ENCODE measurements around the gene SMPDL3A.

DNA sequence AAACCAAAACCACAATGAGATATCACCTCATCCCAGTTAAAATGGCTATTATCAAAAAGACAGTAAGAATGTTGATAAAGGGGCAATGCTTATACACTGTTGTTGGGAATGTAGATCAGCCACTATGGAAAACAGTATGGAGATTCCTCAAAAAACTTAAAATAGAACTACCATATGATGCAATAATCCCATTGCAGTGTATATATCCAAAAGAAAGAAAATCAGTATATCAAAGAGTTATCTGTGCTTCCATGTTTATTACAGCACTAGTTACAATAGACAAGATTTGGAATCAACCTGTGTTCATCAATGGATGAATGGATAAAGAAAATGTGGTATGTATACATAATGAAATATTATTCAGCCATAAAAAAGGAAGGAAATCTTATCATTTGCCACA, 13.1 kb upstream of the SMPDL3A start:
- TF ChIP-seq, protein P1, sequence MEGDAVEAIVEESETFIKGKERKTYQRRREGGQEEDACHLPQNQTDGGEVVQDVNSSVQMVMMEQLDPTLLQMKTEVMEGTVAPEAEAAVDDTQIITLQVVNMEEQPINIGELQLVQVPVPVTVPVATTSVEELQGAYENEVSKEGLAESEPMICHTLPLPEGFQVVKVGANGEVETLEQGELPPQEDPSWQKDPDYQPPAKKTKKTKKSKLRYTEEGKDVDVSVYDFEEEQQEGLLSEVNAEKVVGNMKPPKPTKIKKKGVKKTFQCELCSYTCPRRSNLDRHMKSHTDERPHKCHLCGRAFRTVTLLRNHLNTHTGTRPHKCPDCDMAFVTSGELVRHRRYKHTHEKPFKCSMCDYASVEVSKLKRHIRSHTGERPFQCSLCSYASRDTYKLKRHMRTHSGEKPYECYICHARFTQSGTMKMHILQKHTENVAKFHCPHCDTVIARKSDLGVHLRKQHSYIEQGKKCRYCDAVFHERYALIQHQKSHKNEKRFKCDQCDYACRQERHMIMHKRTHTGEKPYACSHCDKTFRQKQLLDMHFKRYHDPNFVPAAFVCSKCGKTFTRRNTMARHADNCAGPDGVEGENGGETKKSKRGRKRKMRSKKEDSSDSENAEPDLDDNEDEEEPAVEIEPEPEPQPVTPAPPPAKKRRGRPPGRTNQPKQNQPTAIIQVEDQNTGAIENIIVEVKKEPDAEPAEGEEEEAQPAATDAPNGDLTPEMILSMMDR (IDR thresholded peaks at IDR 0.05): no peak
- no peak for TF ChIP-seq POLR2A (IDR thresholded peaks at IDR 0.05)
- TF ChIP-seq POLR2AphosphoS5 (IDR thresholded peaks at IDR 0.05): no peak
